ENCODE results near the gene EN2. TPM values are rescaled to one million over a fixed set of nuclear protein-coding genes. Genes with fewer than 3 reads are reported as not detected.

The EN2 gene
- total RNA-seq, 2 donors from 2014 or later = not detected

GRCh38 chr7:155464183-155464582, 6.3 kb downstream of the EN2 start:
- Mint-ChIP-seq H3K4me3 (no peak overlapping the region), H3K27me3 (ENCODE audit: insufficient read depth) (peaks cover 100% of the 10 kb centered on the region), H3K36me3 (ENCODE audit: low read depth) (no peaks in the 10 kb centered on the region), H3K4me1 (peaks cover 11% of the 10 kb centered on the region), H3K9me3 (no peaks in the 10 kb centered on the region), H3K27ac (no peak overlapping the region)
- 22% methylated on average over 6 of the region's 6 CpGs; no CpG with 5 or more reads in 1 of the 2 experiments for WGBS, 2 experiments (ENCODE audit: insufficient coverage in 1 of 2, insufficient read length in 1 of 2)
- TF ChIP-seq CTCF (conservative IDR thresholded peaks at IDR 0.05) = no peak
- H3K4me3 ChIP-seq (ENCODE audit: low read length) = no peak overlapping the region
- H3K4me1 ChIP-seq (ENCODE audit: control insufficient read depth, insufficient read depth, low read length) = peaks cover 4% of the 10 kb centered on the region
- H3K9ac ChIP-seq (ENCODE audit: extremely low read depth, low read length, poor library complexity, severe bottlenecking) = no peak overlapping the region
- no peak overlapping the region for H3K27ac ChIP-seq (ENCODE audit: low read depth, low read length)
- no peaks in the 10 kb centered on the region for H3K9me3 ChIP-seq (ENCODE audit: control insufficient read depth, low read length)
- no peak for DNase-seq
- H3K36me3 ChIP-seq (ENCODE audit: control insufficient read depth, insufficient read depth, low read length) = no peaks in the 10 kb centered on the region
- H3K27me3 ChIP-seq (ENCODE audit: control insufficient read depth, insufficient read depth, low read length, poor library complexity, severe bottlenecking) = peaks cover 100% of the 10 kb centered on the region

- H3K4me1 ChIP-seq (ENCODE audit: control insufficient read depth, insufficient read depth, low read length) = peaks cover 4% of the 10 kb centered on the region
- peaks cover 100% of the 10 kb centered on the region for H3K27me3 Mint-ChIP-seq (ENCODE audit: insufficient read depth)
- H3K9me3 Mint-ChIP-seq = no peaks in the 10 kb centered on the region
- WGBS, 2 experiments (ENCODE audit: insufficient coverage in 1 of 2, insufficient read length in 1 of 2) = 6 to 10% methylated on average over 19 to 33 of the region's 33 CpGs
- H3K9me3 ChIP-seq (ENCODE audit: control insufficient read depth, low read length) = no peaks in the 10 kb centered on the region
- peaks cover 100% of the 10 kb centered on the region for H3K27me3 ChIP-seq (ENCODE audit: control insufficient read depth, insufficient read depth, low read length, poor library complexity, severe bottlenecking)
- no peak overlapping the region for H3K9ac ChIP-seq (ENCODE audit: extremely low read depth, low read length, poor library complexity, severe bottlenecking)
- no peak overlapping the region for H3K27ac Mint-ChIP-seq
- no peak for TF ChIP-seq CTCF (conservative IDR thresholded peaks at IDR 0.05)
- H3K36me3 Mint-ChIP-seq (ENCODE audit: low read depth) = no peaks in the 10 kb centered on the region
- peaks cover 8% of the 10 kb centered on the region for H3K4me1 Mint-ChIP-seq
- no peak overlapping the region for H3K4me3 ChIP-seq (ENCODE audit: low read length)
- no peak for DNase-seq
- no peak overlapping the region for H3K27ac ChIP-seq (ENCODE audit: low read depth, low read length)
- no peaks in the 10 kb centered on the region for H3K36me3 ChIP-seq (ENCODE audit: control insufficient read depth, insufficient read depth, low read length)
- no peak overlapping the region for H3K4me3 Mint-ChIP-seq
These were observed 7.2 kb downstream of the EN2 start for GRCh38 chr7:155464948-155465739.

GRCh38 chr7:155465761-155466141, 7.8 kb downstream of the EN2 start:
- 23 to 30% methylated on average over 8 to 9 of the region's 9 CpGs for WGBS, 2 experiments (ENCODE audit: insufficient coverage in 1 of 2, insufficient read length in 1 of 2)

More at GRCh38 chr7:155465761-155466141, 7.8 kb downstream of the EN2 start:
- DNase-seq = no peak
- no peak overlapping the region for H3K4me3 ChIP-seq (ENCODE audit: low read length)
- peaks cover 100% of the 10 kb centered on the region for H3K27me3 ChIP-seq (ENCODE audit: control insufficient read depth, insufficient read depth, low read length, poor library complexity, severe bottlenecking)
- H3K9me3 Mint-ChIP-seq = no peaks in the 10 kb centered on the region
- H3K36me3 ChIP-seq (ENCODE audit: control insufficient read depth, insufficient read depth, low read length) = no peaks in the 10 kb centered on the region
- peaks cover 100% of the 10 kb centered on the region for H3K27me3 Mint-ChIP-seq (ENCODE audit: insufficient read depth)
- no peak overlapping the region for H3K4me3 Mint-ChIP-seq
- H3K36me3 Mint-ChIP-seq (ENCODE audit: low read depth) = no peaks in the 10 kb centered on the region
- H3K9me3 ChIP-seq (ENCODE audit: control insufficient read depth, low read length) = no peaks in the 10 kb centered on the region
- no peak for TF ChIP-seq CTCF (conservative IDR thresholded peaks at IDR 0.05)
- H3K4me1 Mint-ChIP-seq = peaks cover 8% of the 10 kb centered on the region
- H3K9ac ChIP-seq (ENCODE audit: extremely low read depth, low read length, poor library complexity, severe bottlenecking) = no peak overlapping the region
- peaks cover 4% of the 10 kb centered on the region for H3K4me1 ChIP-seq (ENCODE audit: control insufficient read depth, insufficient read depth, low read length)
- no peak overlapping the region for H3K27ac Mint-ChIP-seq
- H3K27ac ChIP-seq (ENCODE audit: low read depth, low read length) = no peak overlapping the region

All from endodermal cell (in vitro differentiated cells).